ENCODE results near the gene ZNF385A. TPM values are rescaled to one million over a fixed set of nuclear protein-coding genes. Genes with fewer than 3 reads are reported as not detected.

Gene ZNF385A, protein sequence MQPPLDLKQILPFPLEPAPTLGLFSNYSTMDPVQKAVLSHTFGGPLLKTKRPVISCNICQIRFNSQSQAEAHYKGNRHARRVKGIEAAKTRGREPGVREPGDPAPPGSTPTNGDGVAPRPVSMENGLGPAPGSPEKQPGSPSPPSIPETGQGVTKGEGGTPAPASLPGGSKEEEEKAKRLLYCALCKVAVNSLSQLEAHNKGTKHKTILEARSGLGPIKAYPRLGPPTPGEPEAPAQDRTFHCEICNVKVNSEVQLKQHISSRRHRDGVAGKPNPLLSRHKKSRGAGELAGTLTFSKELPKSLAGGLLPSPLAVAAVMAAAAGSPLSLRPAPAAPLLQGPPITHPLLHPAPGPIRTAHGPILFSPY
- 1.9 and 2.3 TPM in 2 replicates for total RNA-seq

GRCh38 chr12:54384591-54385041 lies at the start of gene ZNF385A:
ZNF385A (minus strand) TSS chr12:54384733; CDS start chr12:54384514, 219 bp downstream.

DNA sequence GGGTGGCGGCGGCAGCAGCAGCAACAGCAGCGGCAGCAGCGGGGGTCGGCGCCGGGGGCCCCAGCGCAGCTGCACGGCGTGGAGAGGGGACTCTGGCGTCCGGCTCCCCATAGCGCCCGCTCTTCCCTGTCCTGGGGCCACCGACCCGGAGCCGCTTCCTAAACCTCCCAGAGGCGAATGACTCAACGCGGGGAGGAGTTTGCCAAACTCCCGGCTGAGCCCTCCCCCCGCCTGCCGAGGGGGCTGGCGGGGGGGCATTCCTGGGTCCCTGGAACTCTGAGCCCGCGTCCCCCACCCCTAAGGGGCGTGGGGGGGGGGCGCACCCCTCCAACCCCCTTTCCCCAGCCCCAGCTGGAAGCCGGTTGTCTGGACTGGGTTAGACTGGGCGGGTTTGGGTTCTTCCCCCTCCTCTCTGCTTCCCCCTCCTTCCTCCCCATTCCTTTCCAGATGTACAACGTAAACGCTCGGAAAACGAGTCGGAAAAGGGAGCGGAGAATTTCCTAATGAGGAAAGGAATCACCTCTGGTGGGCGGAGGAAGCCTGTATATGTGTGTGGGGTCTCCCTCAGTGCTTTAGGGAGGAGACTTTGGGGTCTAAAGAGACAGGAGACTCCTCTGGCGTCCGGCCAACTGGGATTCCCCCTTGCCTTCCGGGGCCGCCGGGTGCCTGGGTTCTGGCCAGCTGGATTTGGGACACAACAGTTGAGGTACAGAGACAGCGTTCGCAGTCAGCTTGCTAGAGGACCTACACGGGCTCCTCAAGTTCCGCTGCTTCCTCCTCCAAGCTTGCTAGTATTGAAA lies 34.8 kb upstream of the ZNF385A start, which contains the start of gene ITGA5:
Gene ITGA5 (minus strand): TSS at position 179 of the 800 bp plus-strand sequence. CDS start 68 bp downstream, at position 111.

GRCh38 chr12:54364413-54364812 lies 20.1 kb downstream of the ZNF385A start, which contains the start of gene GPR84:
GPR84 (minus strand) TSS chr12:54364486; CDS start chr12:54363851, 635 bp downstream.

DNA sequence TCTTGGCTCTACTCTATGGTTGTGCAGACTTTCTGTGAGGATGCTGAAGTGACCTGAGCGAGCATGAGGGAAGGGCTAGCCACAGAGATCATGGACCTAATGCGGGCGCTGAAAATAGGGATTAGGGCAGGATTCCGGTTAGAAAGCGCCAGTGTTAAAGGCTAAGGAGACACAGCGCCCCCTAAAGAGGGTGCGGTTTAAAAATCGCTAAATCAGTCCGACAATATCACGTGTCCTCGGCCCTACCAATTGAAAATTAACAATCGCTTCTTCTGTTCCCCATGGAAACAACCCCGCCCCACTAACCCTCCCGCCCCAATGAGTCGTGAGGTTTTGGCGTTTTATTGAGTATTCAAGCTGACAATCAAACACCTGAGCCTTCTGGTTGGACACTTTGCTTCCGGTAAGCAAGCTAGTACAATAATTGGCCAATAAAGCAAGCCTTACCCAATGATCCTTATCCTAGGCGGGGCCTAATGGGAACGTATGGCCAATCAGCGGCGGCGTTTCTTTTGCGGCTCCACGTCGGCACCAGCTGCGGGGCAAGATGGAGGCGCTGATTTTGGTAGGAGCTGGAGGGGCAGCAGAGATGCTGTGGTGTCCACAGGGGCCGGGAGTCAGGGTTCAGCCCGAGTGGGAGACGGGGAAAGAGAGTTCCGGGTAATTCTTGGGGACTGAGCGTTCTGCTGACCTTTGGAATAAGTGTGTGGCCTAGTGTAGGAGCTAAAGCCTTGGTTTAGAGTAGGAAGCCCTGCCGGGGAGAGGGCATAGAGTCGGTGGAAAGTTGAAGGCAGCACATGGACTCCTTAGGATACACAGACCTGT lies 59.7 kb downstream of the ZNF385A start, which contains the start of gene COPZ1:
Gene COPZ1 (plus strand): TSS at position 515 of the 825 bp plus-strand sequence. CDS start 33 bp downstream, at position 548.

Small RNA genes within 50 kb of the gene (small RNA-seq; reads per million reads assigned to genes)
- gene MIR148B (249 reads per million, percentile 99 among the genes with 10 or more reads in this experiment), gene RN7SL744P (not detected)

Other genes starting within 250 kb of the ZNF385A start
- gene SMUG1, start 195.7 kb downstream of the ZNF385A start, total RNA-seq, result 15.6 and 18.6 TPM in 2 replicates
- 84.3 and 117 TPM in 2 replicates for gene CBX5, start 104.6 kb downstream of the ZNF385A start, total RNA-seq
- 668 and 728 TPM in 2 replicates for gene HNRNPA1, start 104.0 kb downstream of the ZNF385A start, total RNA-seq
- not detected in 2 replicates for gene NFE2, start 83.7 kb downstream of the ZNF385A start, total RNA-seq
- 122 and 126 TPM in 2 replicates for gene COPZ1, start 59.6 kb downstream of the ZNF385A start, total RNA-seq
- gene GPR84, start 20.2 kb downstream of the ZNF385A start, total RNA-seq, result not detected in 2 replicates
- 876 and 1,083 TPM in 2 replicates for gene ITGA5, start 34.5 kb upstream of the ZNF385A start, total RNA-seq
- gene GTSF1, start 88.9 kb upstream of the ZNF385A start, total RNA-seq, result not detected in 2 replicates
- 0.53 and 0.57 TPM in 2 replicates for gene NCKAP1L, start 113.0 kb upstream of the ZNF385A start, total RNA-seq
- gene PDE1B, start 164.9 kb upstream of the ZNF385A start, total RNA-seq, result 0.07 TPM in 1 of 2 replicates, not detected in the other
- gene PPP1R1A, start 203.9 kb upstream of the ZNF385A start, total RNA-seq, result not detected in 2 replicates